Neural cell (in vitro differentiated cells): ENCODE data around the gene PHACTR2.

ENCODE experiments used
- CTCF ChIP-seq: fragments of 450-650 bp; IDR thresholded peaks from 2 replicates; pipeline ENCODE4 v1.5.1; 2014; ENCODE audit warnings: antibody characterized with exemption, mild to moderate bottlenecking, moderate library complexity; ENCODE audit not compliant: poor library complexity, severe bottlenecking
- POLR2AphosphoS5 ChIP-seq: IDR thresholded peaks from 2 replicates; pipeline ENCODE4 v1.6.1; 2012
- RAD21 ChIP-seq: fragments of 450-650 bp; conservative IDR thresholded peaks from 2 replicates; pipeline ENCODE4 v1.6.1; 2014; ENCODE audit warnings: antibody characterized with exemption, mild to moderate bottlenecking, moderate library complexity

GRCh38 chr6:143844006-143844405 lies 166.2 kb downstream of the PHACTR2 start:
- TF ChIP-seq CTCF (no peak), POLR2AphosphoS5 (no peak), RAD21 (no peak)
